Measurements from ENCODE around the gene ANTXR1.
"Not testable (repeated sequence)": the region's sequence is repeated elsewhere in the genome, so short reads cannot be mapped to it uniquely, and the experiment has no call there.

The ANTXR1 gene

GRCh38 chr2:69214898-69215297 lies 201.9 kb downstream of the ANTXR1 start:
- DNase-seq, result no peak

GRCh38 chr2:69216535-69217332 lies 203.8 kb downstream of the ANTXR1 start:
- DNase-seq, result no peak

- no peak for DNase-seq
These were observed 204.5 kb downstream of the ANTXR1 start for GRCh38 chr2:69217333-69218080.

GRCh38 chr2:69221512-69221911 lies 208.5 kb downstream of the ANTXR1 start:
- DNase-seq, result no peak

- DNase-seq, result no peak
These were observed 209.2 kb downstream of the ANTXR1 start for GRCh38 chr2:69221960-69222751.

- DNase-seq, result no peak
These were observed 210.1 kb downstream of the ANTXR1 start for GRCh38 chr2:69222953-69223658.

- no peak for DNase-seq
These were observed 211.0 kb downstream of the ANTXR1 start for GRCh38 chr2:69223759-69224511.

- no peak for DNase-seq
These were observed 211.5 kb downstream of the ANTXR1 start for GRCh38 chr2:69224512-69224837.

- DNase-seq, result no peak
These were observed 213.0 kb downstream of the ANTXR1 start for GRCh38 chr2:69225933-69226332.

- DNase-seq, result no peak
These were observed 213.9 kb downstream of the ANTXR1 start for GRCh38 chr2:69226903-69227302.

GRCh38 chr2:69227716-69228115 lies 214.7 kb downstream of the ANTXR1 start:
- no peak for DNase-seq

GRCh38 chr2:69230946-69231345 lies 218.0 kb downstream of the ANTXR1 start:
- not testable (repeated sequence) for DNase-seq

GRCh38 chr2:69231612-69232277 lies 218.8 kb downstream of the ANTXR1 start:
- DNase-seq, result no peak

- not testable (repeated sequence) for DNase-seq
These were observed 222.9 kb downstream of the ANTXR1 start for GRCh38 chr2:69235835-69236234.

- DNase-seq, result no peak
These were observed 224.2 kb downstream of the ANTXR1 start for GRCh38 chr2:69237070-69237670.

- DNase-seq, result no peak
These were observed 225.6 kb downstream of the ANTXR1 start for GRCh38 chr2:69238449-69239031.

- DNase-seq, result no peak
These were observed 228.1 kb downstream of the ANTXR1 start for GRCh38 chr2:69241093-69241492.

- DNase-seq, result no peak
These were observed 228.9 kb downstream of the ANTXR1 start for GRCh38 chr2:69241664-69242514.

GRCh38 chr2:69242651-69243051 lies 229.7 kb downstream of the ANTXR1 start:
- no peak for DNase-seq

GRCh38 chr2:69243652-69244051 lies 230.7 kb downstream of the ANTXR1 start:
- DNase-seq, result no peak

All from AML-193 (cell line).